ENCODE measurements around the gene ADGRG6. TPM values are rescaled to one million over a fixed set of nuclear protein-coding genes. Genes with fewer than 3 reads are reported as not detected.

Gene ADGRG6
- total and polyA plus RNA-seq, 10 of the 15 experiments (the other 5 are each of a cell fraction or from before 2014, with no cell fraction given): 0.01 to 0.24 (median 0.13) TPM; not detected in 7

DNA sequence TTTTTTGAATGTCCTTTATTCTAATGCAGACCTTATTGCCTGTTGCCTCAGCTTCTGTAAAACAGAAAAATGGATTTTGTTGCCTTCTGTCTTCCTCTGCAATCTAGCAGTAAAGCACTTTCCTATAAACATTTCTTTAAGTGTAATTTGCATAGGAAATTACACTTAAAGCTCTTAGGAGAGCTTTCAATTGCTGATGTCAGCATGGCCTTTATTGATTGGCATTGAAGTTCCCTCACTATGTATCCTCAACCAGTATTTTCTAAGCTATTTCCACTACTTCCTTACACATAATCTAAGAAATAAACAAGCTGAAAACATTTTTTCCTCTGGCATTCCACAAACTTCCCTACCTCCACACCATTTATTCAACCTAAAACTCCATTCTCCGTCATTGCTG, 22.3 kb downstream of the ADGRG6 start:
- Histone ChIP-seq H3K4me3 (no peak overlapping the region), H3K9ac (ENCODE audit: control insufficient read depth, insufficient read depth, low read length) (no peak overlapping the region), H3K79me2 (ENCODE audit: control insufficient read depth, insufficient read depth, low read length) (no peaks in the 10 kb centered on the region), H3K4me2 (ENCODE audit: control insufficient read depth, insufficient read depth) (no peak overlapping the region), H4K20me1 (ENCODE audit: control insufficient read depth, insufficient read depth) (no peaks in the 10 kb centered on the region), H3K27me3 (replicated peaks in 1 of 2; ENCODE audit: control insufficient read depth in 2 of 2, insufficient read depth in 2 of 2, low read length in 1 of 2) (no peaks in the 10 kb centered on the region), H3K9me3 (replicated peaks; ENCODE audit: control insufficient read depth, insufficient read depth, low read length) (no peaks in the 10 kb centered on the region), H3K36me3 (ENCODE audit: control insufficient read depth in 2 of 2, insufficient read depth in 2 of 2, low read length in 1 of 2) (no peaks in the 10 kb centered on the region), H3K4me1 (ENCODE audit: control insufficient read depth, insufficient read depth, low read length) (no peaks in the 10 kb centered on the region), H2AFZ (ENCODE audit: control insufficient read depth, low read depth, low read length) (no peak overlapping the region), H3K27ac (ENCODE audit: control insufficient read depth, insufficient read depth) (no peak overlapping the region)
- ChIA-PET RAD21 (ENCODE audit: unreplicated experiment) (no interaction called here), SMC1A (ENCODE audit: uncharacterized antibody, unreplicated experiment) (no interaction called here), POLR2A (no interaction called here), CTCF (interaction anchor here (0.9 kb wide), 1 partner anchor 50 kb away, joined by 3 read pairs; no protein-coding TSS in a partner anchor)
- TF ChIP-seq BMI1 (IDR thresholded peaks at IDR 0.05; ENCODE audit: borderline replicate concordance): no peak
- no peak for TF ChIP-seq HDAC2 (IDR thresholded peaks at IDR 0.05)
- no peak for TF ChIP-seq MAX (IDR thresholded peaks at IDR 0.05; ENCODE audit: low read depth, low read length)
- no peak for TF ChIP-seq BRCA1 (IDR thresholded peaks at IDR 0.05; ENCODE audit: low read depth, low read length)
- TF ChIP-seq, protein P1, sequence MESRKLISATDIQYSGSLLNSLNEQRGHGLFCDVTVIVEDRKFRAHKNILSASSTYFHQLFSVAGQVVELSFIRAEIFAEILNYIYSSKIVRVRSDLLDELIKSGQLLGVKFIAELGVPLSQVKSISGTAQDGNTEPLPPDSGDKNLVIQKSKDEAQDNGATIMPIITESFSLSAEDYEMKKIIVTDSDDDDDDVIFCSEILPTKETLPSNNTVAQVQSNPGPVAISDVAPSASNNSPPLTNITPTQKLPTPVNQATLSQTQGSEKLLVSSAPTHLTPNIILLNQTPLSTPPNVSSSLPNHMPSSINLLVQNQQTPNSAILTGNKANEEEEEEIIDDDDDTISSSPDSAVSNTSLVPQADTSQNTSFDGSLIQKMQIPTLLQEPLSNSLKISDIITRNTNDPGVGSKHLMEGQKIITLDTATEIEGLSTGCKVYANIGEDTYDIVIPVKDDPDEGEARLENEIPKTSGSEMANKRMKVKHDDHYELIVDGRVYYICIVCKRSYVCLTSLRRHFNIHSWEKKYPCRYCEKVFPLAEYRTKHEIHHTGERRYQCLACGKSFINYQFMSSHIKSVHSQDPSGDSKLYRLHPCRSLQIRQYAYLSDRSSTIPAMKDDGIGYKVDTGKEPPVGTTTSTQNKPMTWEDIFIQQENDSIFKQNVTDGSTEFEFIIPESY (IDR thresholded peaks at IDR 0.05): no peak
- TF ChIP-seq ZNF217 (IDR thresholded peaks at IDR 0.05): no peak
- no peak for TF ChIP-seq RELB (IDR thresholded peaks at IDR 0.05; ENCODE audit: low read depth)
- no peak for TF ChIP-seq E2F8 (IDR thresholded peaks at IDR 0.05; ENCODE audit: low read depth, partially characterized antibody)
- TF ChIP-seq LARP7 (IDR thresholded peaks at IDR 0.05): no peak
- TF ChIP-seq TARDBP (IDR thresholded peaks at IDR 0.05; ENCODE audit: borderline replicate concordance): no peak
- no peak for TF ChIP-seq WRNIP1 (IDR thresholded peaks at IDR 0.05; ENCODE audit: borderline replicate concordance, low read depth, low read length)
- no peak for TF ChIP-seq SIN3A (IDR thresholded peaks at IDR 0.05; ENCODE audit: low read depth, low read length)
- no peak for TF ChIP-seq YY1 (IDR thresholded peaks at IDR 0.05; ENCODE audit: low read depth, low read length)
- no peak for TF ChIP-seq SMAD5 (IDR thresholded peaks at IDR 0.05; ENCODE audit: low read depth)
- TF ChIP-seq STAT1 (conservative IDR thresholded peaks at IDR 0.05): no peak
- TF ChIP-seq MTA3 (IDR thresholded peaks at IDR 0.05; ENCODE audit: borderline replicate concordance, low read length): no peak
- TF ChIP-seq SUZ12 (IDR thresholded peaks at IDR 0.05; ENCODE audit: unreplicated experiment): no peak
- no peak for TF ChIP-seq DPF2 (IDR thresholded peaks at IDR 0.05)
- intact Hi-C loops (cut with micrococcal nuclease; ENCODE audit: unreplicated experiment) (no loop called here), in situ Hi-C loops (cut with MboI) (no loop called here)
- no peak for DNase-seq (ENCODE audit: low read depth, low spot score)
- no peak for FAIRE-seq
- 0% methylated on average over 1 of the region's 1 CpG for WGBS (ENCODE audit: insufficient coverage, insufficient replicate concordance, low lambda C conversion rate, missing lambda C conversion rate)
- ATAC-seq: no peak
- no TSS peak for BruUV-seq (replicated peaks)
